ENCODE data around the gene PRPH2.
"Not testable (repeated sequence)": the region's sequence is repeated elsewhere in the genome, so short reads cannot be mapped to it uniquely, and the experiment has no call there.

Gene PRPH2

DNA sequence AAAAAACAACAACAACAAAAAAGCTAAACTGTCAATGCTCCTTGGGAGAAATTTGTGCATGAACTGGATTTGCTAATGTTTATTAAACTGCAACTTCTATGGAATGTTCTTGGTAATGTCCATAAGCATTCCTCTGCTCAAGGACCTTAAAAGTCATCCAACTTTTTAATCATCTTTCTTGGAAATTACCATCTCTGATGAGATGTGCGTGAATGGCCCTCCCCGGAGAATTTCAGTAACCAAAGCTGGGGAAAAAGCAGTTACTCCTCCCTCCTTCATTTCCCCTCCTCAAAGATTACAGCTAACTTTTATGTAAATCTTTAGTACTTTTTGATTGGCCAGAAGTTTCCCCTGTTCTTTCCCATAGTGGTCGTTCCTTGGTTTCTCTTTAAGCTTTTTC, 18.3 kb upstream of the PRPH2 start:
- Histone ChIP-seq H2AFZ (ENCODE audit: low read length, unreplicated experiment) (peak overlapping the region; percentile 36), H3K4me3 (ENCODE audit: low read depth, low read length) (no peak overlapping the region), H3K27me3 (ENCODE audit: insufficient read depth, low read length) (no peaks in the 10 kb centered on the region), H3K36me3 (ENCODE audit: insufficient read depth, low read length) (no peaks in the 10 kb centered on the region), H3K4me1 (ENCODE audit: control insufficient read depth, insufficient read depth, low read length, unreplicated experiment) (peaks cover 20% of the 10 kb centered on the region), H3K27ac (ENCODE audit: low read depth, low read length) (no peak overlapping the region), H3K79me2 (ENCODE audit: control insufficient read depth, insufficient read depth, low read length, unreplicated experiment) (peaks cover 19% of the 10 kb centered on the region)

DNA sequence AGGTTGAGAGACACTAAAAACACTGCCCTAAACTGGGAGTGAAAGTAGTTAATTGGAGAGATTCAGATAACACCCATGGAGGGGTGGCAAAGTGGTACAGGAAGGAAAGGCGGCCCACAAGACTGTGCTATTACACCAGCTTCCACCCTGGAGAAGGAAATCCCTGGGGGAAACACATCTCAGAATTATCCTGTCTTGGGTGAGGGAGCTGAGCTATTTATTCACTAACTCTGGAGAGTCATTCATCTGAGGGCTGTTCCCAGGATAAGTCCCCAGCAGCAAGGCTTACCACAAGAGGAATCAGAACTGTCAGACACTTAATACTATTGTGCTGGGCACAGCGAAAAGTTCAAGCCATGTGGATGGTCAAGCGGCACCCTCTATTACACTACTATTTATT, 13.6 kb upstream of the PRPH2 start:
- H3K4me1 ChIP-seq (ENCODE audit: control insufficient read depth, insufficient read depth, low read length, unreplicated experiment): peaks cover 3% of the 10 kb centered on the region
- no peaks in the 10 kb centered on the region for H3K36me3 ChIP-seq (ENCODE audit: insufficient read depth, low read length)
- H3K4me3 ChIP-seq (ENCODE audit: low read depth, low read length): no peak overlapping the region
- H3K79me2 ChIP-seq (ENCODE audit: control insufficient read depth, insufficient read depth, low read length, unreplicated experiment): no peaks in the 10 kb centered on the region
- H3K27ac ChIP-seq (ENCODE audit: low read depth, low read length): no peak overlapping the region
- H2AFZ ChIP-seq (ENCODE audit: low read length, unreplicated experiment): no peak overlapping the region
- no peaks in the 10 kb centered on the region for H3K27me3 ChIP-seq (ENCODE audit: insufficient read depth, low read length)

DNA sequence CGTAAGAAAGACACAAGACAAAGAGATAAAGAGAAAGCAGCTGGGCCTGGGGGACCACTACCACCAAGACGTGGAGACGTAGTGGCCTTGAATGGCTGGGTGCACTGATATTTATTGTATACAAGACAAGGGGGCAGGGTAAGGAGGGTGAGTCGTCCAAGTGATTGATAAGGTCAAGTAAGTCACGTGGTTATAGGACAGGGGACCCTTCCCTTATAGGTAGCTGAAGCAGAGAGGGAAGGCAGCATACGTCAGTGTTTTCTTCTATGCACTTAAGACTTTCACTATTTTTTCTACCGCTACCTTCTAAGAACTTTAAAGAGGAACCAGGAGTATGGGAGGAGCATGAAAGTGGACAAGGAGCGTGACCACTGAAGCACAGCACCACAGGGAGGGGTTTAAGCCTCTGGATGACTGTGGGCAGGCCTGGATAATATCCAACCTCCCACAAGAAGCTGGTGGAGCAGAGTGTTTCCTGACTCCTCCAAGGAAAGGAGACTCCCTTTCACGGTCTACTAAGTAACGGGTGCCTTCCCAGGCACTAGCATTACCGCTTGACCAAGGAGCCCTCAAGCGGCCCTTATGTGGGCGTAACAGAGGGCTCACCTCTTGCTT, 11.6 kb upstream of the PRPH2 start:
- not testable (repeated sequence) for H3K27me3 ChIP-seq (ENCODE audit: insufficient read depth, low read length); H3K79me2 ChIP-seq (ENCODE audit: control insufficient read depth, insufficient read depth, low read length, unreplicated experiment); H3K27ac ChIP-seq (ENCODE audit: low read depth, low read length); H2AFZ ChIP-seq (ENCODE audit: low read length, unreplicated experiment); H3K36me3 ChIP-seq (ENCODE audit: insufficient read depth, low read length); H3K4me1 ChIP-seq (ENCODE audit: control insufficient read depth, insufficient read depth, low read length, unreplicated experiment); H3K4me3 ChIP-seq (ENCODE audit: low read depth, low read length)

DNA sequence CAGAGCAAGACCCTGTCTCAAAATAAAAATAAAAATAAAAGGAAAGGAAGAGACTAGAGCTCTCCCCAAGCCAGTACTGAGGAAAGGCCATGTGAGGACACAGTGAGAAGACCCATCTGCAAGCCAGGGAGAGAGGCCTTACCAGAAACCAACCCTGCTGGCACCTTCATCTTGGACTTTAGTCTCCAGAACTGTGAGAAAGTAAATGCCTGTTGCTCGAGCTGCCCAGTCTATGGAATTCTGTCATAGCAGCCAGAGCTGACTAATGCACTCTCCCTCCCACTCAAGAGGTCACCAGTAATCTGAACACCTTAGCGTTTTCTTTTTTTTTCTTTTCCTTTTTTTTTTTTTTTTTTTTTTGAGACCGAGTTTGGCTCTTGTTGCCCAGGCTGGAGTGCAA, 7.3 kb upstream of the PRPH2 start:
- H3K27me3 ChIP-seq (ENCODE audit: insufficient read depth, low read length): no peaks in the 10 kb centered on the region
- H3K4me3 ChIP-seq (ENCODE audit: low read depth, low read length): no peak overlapping the region
- no peaks in the 10 kb centered on the region for H3K79me2 ChIP-seq (ENCODE audit: control insufficient read depth, insufficient read depth, low read length, unreplicated experiment)
- H3K27ac ChIP-seq (ENCODE audit: low read depth, low read length): no peak overlapping the region
- no peaks in the 10 kb centered on the region for H3K36me3 ChIP-seq (ENCODE audit: insufficient read depth, low read length)
- H2AFZ ChIP-seq (ENCODE audit: low read length, unreplicated experiment): no peak overlapping the region
- peaks cover 12% of the 10 kb centered on the region for H3K4me1 ChIP-seq (ENCODE audit: control insufficient read depth, insufficient read depth, low read length, unreplicated experiment)

DNA sequence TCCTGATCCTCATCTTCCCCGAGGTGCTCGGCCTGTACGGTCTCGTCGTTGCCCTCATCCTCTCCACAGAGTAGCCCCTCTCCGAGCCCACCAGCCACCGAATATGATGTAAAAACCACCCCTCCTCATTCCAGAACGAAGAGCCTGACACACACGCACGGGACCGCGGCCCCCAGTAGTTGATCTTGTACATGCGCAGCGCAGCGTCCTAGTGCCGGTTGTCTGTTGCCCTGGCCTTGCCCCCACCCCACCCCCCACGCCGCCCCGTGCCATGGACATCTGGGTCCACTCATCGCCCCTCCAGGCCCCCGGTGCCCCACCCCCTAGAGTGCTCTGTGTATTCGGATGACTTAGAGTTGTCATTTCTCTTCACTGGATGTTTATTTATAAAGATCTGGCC, 5.2 kb upstream of the PRPH2 start:
- no peak overlapping the region for H2AFZ ChIP-seq (ENCODE audit: low read length, unreplicated experiment)

DNA sequence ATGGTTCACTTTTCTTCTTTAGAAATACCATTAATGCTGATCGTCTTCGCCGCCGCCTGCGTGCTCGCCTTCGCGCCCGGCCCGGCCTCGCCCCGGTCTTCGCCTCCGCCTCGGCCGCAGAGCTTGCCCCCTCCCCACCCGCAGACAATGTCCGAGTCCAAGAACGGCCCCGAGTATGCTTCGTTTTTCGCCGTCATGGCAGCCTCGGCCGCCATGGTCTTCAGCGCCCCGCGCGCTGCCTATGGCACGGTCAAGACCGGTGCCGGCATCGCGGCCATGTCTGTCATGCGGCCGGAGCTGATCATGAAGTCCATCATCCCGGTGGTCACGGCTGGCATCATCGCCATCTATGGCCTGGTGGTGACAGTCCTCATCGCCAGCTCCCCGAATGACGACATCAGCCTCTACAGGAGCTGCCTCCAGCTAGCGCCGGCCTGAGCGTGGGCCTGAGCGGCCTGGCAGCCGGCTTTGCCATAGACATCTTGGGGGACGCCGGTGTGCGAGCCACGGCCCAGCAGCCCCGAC, 4.8 kb upstream of the PRPH2 start:
- Histone ChIP-seq H3K36me3 (ENCODE audit: insufficient read depth, low read length) (no peaks in the 10 kb centered on the region), H3K4me1 (ENCODE audit: control insufficient read depth, insufficient read depth, low read length, unreplicated experiment) (peaks cover 12% of the 10 kb centered on the region), H2AFZ (ENCODE audit: low read length, unreplicated experiment) (peak overlapping the region; percentile 94), H3K79me2 (ENCODE audit: control insufficient read depth, insufficient read depth, low read length, unreplicated experiment) (no peaks in the 10 kb centered on the region), H3K27me3 (ENCODE audit: insufficient read depth, low read length) (no peaks in the 10 kb centered on the region), H3K27ac (ENCODE audit: low read depth, low read length) (no peak overlapping the region), H3K4me3 (ENCODE audit: low read depth, low read length) (peak overlapping the region; percentile 73)

More for the DNA sequence above, 5.2 kb upstream of the PRPH2 start:
- H3K27me3 ChIP-seq (ENCODE audit: insufficient read depth, low read length): no peaks in the 10 kb centered on the region
- H3K79me2 ChIP-seq (ENCODE audit: control insufficient read depth, insufficient read depth, low read length, unreplicated experiment): no peaks in the 10 kb centered on the region
- H3K27ac ChIP-seq (ENCODE audit: low read depth, low read length): no peak overlapping the region
- H3K4me1 ChIP-seq (ENCODE audit: control insufficient read depth, insufficient read depth, low read length, unreplicated experiment): peaks cover 12% of the 10 kb centered on the region
- no peaks in the 10 kb centered on the region for H3K36me3 ChIP-seq (ENCODE audit: insufficient read depth, low read length)
- H3K4me3 ChIP-seq (ENCODE audit: low read depth, low read length): no peak overlapping the region

DNA sequence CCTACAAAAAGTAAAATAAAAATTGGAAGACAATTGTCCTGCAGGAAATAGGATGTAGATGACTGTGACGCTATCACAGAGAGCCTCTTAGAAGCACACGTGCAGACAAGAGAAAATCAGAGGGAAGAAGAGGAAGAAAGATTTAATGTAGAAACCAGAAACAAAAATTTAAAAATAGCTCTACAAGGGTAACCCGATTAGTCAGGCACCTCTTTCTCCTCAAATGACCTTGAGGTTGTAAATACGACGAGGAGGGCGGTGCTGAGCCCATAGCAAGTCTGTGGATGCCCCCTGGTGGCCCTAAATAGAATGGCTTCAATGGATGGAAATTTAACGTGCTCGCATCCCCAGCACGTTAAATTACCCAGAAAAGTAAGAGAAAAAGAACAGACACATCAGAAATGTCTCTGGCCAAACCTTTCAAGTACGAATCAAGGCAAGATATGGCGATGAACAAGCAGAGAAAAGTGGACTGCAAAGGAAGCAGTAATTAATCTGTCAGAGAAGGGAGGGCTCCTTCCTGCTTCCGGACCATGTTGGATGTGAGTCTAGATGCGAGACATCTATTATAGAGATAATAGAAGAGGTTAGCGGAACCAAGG, 4.2 kb upstream of the PRPH2 start:
- H3K4me1 ChIP-seq (ENCODE audit: control insufficient read depth, insufficient read depth, low read length, unreplicated experiment): peaks cover 12% of the 10 kb centered on the region
- H2AFZ ChIP-seq (ENCODE audit: low read length, unreplicated experiment): peak overlapping the region; percentile 94
- H3K4me3 ChIP-seq (ENCODE audit: low read depth, low read length): peak overlapping the region; percentile 73
- no peaks in the 10 kb centered on the region for H3K27me3 ChIP-seq (ENCODE audit: insufficient read depth, low read length)
- H3K36me3 ChIP-seq (ENCODE audit: insufficient read depth, low read length): no peaks in the 10 kb centered on the region
- peak overlapping the region; percentile 23 for H3K27ac ChIP-seq (ENCODE audit: low read depth, low read length)
- no peaks in the 10 kb centered on the region for H3K79me2 ChIP-seq (ENCODE audit: control insufficient read depth, insufficient read depth, low read length, unreplicated experiment)

DNA sequence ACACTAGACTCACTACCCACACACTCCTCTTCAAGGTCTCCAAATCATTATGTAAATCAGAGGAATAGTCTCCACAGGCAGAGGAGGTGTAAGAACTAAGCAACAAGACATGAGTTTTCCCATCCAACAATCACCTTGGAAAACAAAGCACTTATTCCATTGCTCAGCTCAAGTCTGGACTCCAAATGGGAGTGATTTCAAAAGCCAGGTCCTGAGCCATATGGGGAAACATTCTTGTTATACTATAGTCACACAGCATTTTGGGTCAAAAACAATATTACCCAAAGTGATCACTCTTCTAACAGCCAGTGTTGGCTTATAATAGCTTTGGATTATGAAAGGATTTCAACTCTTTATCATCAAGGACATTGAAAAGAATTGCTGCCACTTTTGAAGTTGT, 3.6 kb upstream of the PRPH2 start:
- H3K36me3 ChIP-seq (ENCODE audit: insufficient read depth, low read length): no peaks in the 10 kb centered on the region
- no peaks in the 10 kb centered on the region for H3K27me3 ChIP-seq (ENCODE audit: insufficient read depth, low read length)
- peak overlapping the region; percentile 73 for H3K4me3 ChIP-seq (ENCODE audit: low read depth, low read length)
- H3K4me1 ChIP-seq (ENCODE audit: control insufficient read depth, insufficient read depth, low read length, unreplicated experiment): peaks cover 14% of the 10 kb centered on the region
- H3K27ac ChIP-seq (ENCODE audit: low read depth, low read length): peak overlapping the region; percentile 23
- peak overlapping the region; percentile 71 for H2AFZ ChIP-seq (ENCODE audit: low read length, unreplicated experiment)
- H3K79me2 ChIP-seq (ENCODE audit: control insufficient read depth, insufficient read depth, low read length, unreplicated experiment): no peaks in the 10 kb centered on the region

DNA sequence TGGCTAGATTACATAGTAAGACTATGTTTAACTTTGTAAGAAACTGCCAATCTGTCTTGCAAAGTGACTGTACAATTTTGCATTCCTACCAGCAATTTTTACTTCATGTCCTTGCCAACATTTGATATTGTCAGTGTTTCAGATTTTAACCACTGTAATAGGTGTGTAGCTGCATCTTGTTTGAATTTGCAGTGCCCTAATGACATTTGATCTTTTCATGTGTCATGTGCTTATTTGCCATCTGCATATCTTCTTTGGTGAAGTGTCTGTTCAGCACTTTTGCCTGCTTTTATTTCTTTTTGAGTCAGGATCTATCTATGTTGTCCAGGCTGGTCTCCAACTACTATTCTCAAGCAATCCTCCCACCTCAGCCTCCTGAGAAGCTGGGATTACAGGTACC, 2.4 kb upstream of the PRPH2 start:
- Histone ChIP-seq H3K36me3 (ENCODE audit: insufficient read depth, low read length) (no peaks in the 10 kb centered on the region), H3K27me3 (ENCODE audit: insufficient read depth, low read length) (no peaks in the 10 kb centered on the region), H3K27ac (ENCODE audit: low read depth, low read length) (no peak overlapping the region), H3K79me2 (ENCODE audit: control insufficient read depth, insufficient read depth, low read length, unreplicated experiment) (no peaks in the 10 kb centered on the region), H3K4me1 (ENCODE audit: control insufficient read depth, insufficient read depth, low read length, unreplicated experiment) (peaks cover 21% of the 10 kb centered on the region), H2AFZ (ENCODE audit: low read length, unreplicated experiment) (no peak overlapping the region), H3K4me3 (ENCODE audit: low read depth, low read length) (no peak overlapping the region)

DNA sequence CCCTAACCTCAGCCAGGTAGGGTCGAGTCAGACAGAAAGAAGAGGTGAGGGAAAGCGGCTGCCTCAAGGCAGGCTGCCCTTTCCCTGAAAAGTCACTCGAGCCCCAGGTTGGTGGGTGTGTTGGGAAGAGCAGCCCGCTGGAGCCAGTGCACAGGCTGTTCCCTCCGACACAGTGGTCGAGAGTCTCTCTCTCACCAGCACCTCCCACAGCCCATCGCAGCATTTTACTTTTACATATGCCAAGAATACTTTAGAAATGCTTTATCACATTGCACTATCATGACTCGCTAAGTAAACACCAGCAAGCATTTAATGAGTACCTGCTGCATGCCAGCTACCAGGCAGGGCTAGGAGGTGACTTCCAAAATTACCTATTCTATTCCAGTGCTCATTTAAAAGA, 1.7 kb downstream of the PRPH2 start:
- Histone ChIP-seq H3K79me2 (ENCODE audit: control insufficient read depth, insufficient read depth, low read length, unreplicated experiment) (no peaks in the 10 kb centered on the region), H3K4me3 (ENCODE audit: low read depth, low read length) (no peak overlapping the region), H3K36me3 (ENCODE audit: insufficient read depth, low read length) (no peaks in the 10 kb centered on the region), H3K4me1 (ENCODE audit: control insufficient read depth, insufficient read depth, low read length, unreplicated experiment) (peaks cover 9% of the 10 kb centered on the region), H3K27ac (ENCODE audit: low read depth, low read length) (no peak overlapping the region), H3K27me3 (ENCODE audit: insufficient read depth, low read length) (no peaks in the 10 kb centered on the region), H2AFZ (ENCODE audit: low read length, unreplicated experiment) (no peak overlapping the region)

DNA sequence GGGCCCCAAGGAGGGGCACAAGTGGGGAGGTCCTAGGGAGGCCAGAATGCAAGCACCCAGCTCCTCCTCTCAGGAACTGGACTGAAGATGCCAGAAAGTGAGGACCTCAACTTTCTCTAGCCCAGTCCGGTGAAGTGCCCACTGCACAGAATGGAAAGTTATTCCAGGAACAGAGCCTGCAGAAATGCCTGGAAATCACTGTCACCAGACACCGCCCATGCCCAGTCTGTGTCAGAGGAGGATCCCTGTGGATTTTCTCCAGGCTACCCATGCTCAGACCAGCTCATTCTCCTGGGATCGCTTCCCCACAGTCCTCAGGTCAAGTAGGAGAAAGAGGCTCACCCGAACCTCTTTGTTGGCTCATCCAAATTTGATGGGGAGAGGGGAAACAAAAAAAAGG, 6.5 kb downstream of the PRPH2 start:
- H3K27ac ChIP-seq (ENCODE audit: low read depth, low read length): no peak overlapping the region

More for the DNA sequence above, 6.5 kb downstream of the PRPH2 start:
- no peak overlapping the region for H2AFZ ChIP-seq (ENCODE audit: low read length, unreplicated experiment)
- no peaks in the 10 kb centered on the region for H3K36me3 ChIP-seq (ENCODE audit: insufficient read depth, low read length)
- H3K4me3 ChIP-seq (ENCODE audit: low read depth, low read length): no peak overlapping the region
- H3K27me3 ChIP-seq (ENCODE audit: insufficient read depth, low read length): no peaks in the 10 kb centered on the region
- H3K4me1 ChIP-seq (ENCODE audit: control insufficient read depth, insufficient read depth, low read length, unreplicated experiment): peaks cover 12% of the 10 kb centered on the region
- no peaks in the 10 kb centered on the region for H3K79me2 ChIP-seq (ENCODE audit: control insufficient read depth, insufficient read depth, low read length, unreplicated experiment)

Data from ACC112 (cell line).